ENCODE measurements around the gene MRPS12. TPM values are rescaled to one million over a fixed set of nuclear protein-coding genes. Genes with fewer than 3 reads are reported as not detected.

MRPS12 gene
- total RNA-seq, 1 donor from 2014 or later: 27.7 TPM

GRCh38 chr19:38949580-38950367 is 19.0 kb downstream of the MRPS12 start:
- H3K9me3 Mint-ChIP-seq (ENCODE audit: low read depth): no peaks in the 10 kb centered on the region
- peak; percentile 95 for DNase-seq (ENCODE audit: low spot score)
- H3K27ac Mint-ChIP-seq (ENCODE audit: unreplicated experiment): peak overlapping the region; percentile 66
- peaks cover 25% of the 10 kb centered on the region for H3K4me1 Mint-ChIP-seq (ENCODE audit: low read depth)
- no peaks in the 10 kb centered on the region for H3K27me3 Mint-ChIP-seq (ENCODE audit: low read depth)
- peak overlapping the region; percentile 65 for H3K4me3 Mint-ChIP-seq (ENCODE audit: unreplicated experiment)
- peaks cover 15% of the 10 kb centered on the region for H3K36me3 Mint-ChIP-seq (ENCODE audit: low read depth)
- TF ChIP-seq CTCF (IDR thresholded peaks at IDR 0.05): no peak

- no peaks in the 10 kb centered on the region for H3K27me3 Mint-ChIP-seq (ENCODE audit: low read depth)
- no peaks in the 10 kb centered on the region for H3K9me3 Mint-ChIP-seq (ENCODE audit: low read depth)
- no peak overlapping the region for H3K4me3 Mint-ChIP-seq (ENCODE audit: unreplicated experiment)
- DNase-seq (ENCODE audit: low spot score): no peak
- H3K27ac Mint-ChIP-seq (ENCODE audit: unreplicated experiment): no peak overlapping the region
- no peak for TF ChIP-seq CTCF (IDR thresholded peaks at IDR 0.05)
- peaks cover 13% of the 10 kb centered on the region for H3K36me3 Mint-ChIP-seq (ENCODE audit: low read depth)
- H3K4me1 Mint-ChIP-seq (ENCODE audit: low read depth): peaks cover 25% of the 10 kb centered on the region
Measured at GRCh38 chr19:38951187-38951586, 20.4 kb downstream of the MRPS12 start.

GRCh38 chr19:38952395-38953165 is 21.8 kb downstream of the MRPS12 start:
- Mint-ChIP-seq H3K36me3 (ENCODE audit: low read depth) (peaks cover 10% of the 10 kb centered on the region), H3K27me3 (ENCODE audit: low read depth) (no peaks in the 10 kb centered on the region), H3K4me1 (ENCODE audit: low read depth) (peaks cover 25% of the 10 kb centered on the region), H3K9me3 (ENCODE audit: low read depth) (no peaks in the 10 kb centered on the region), H3K27ac (ENCODE audit: unreplicated experiment) (peak overlapping the region; percentile 83), H3K4me3 (ENCODE audit: unreplicated experiment) (peak overlapping the region; percentile 38)
- peak; percentile 67 for TF ChIP-seq CTCF (IDR thresholded peaks at IDR 0.05)
- no peak for DNase-seq (ENCODE audit: low spot score)

GRCh38 chr19:38953677-38954076 is 22.9 kb downstream of the MRPS12 start:
- Mint-ChIP-seq H3K9me3 (ENCODE audit: low read depth) (no peaks in the 10 kb centered on the region), H3K27me3 (ENCODE audit: low read depth) (no peaks in the 10 kb centered on the region), H3K4me1 (ENCODE audit: low read depth) (peaks cover 25% of the 10 kb centered on the region), H3K36me3 (ENCODE audit: low read depth) (peaks cover 10% of the 10 kb centered on the region), H3K4me3 (ENCODE audit: unreplicated experiment) (no peak overlapping the region), H3K27ac (ENCODE audit: unreplicated experiment) (no peak overlapping the region)
- no peak for DNase-seq (ENCODE audit: low spot score)
- TF ChIP-seq CTCF (IDR thresholded peaks at IDR 0.05): no peak

- H3K9me3 Mint-ChIP-seq (ENCODE audit: low read depth): no peaks in the 10 kb centered on the region
- no peak for DNase-seq (ENCODE audit: low spot score)
- H3K27me3 Mint-ChIP-seq (ENCODE audit: low read depth): no peaks in the 10 kb centered on the region
- H3K36me3 Mint-ChIP-seq (ENCODE audit: low read depth): peaks cover 10% of the 10 kb centered on the region
- no peak overlapping the region for H3K4me3 Mint-ChIP-seq (ENCODE audit: unreplicated experiment)
- H3K4me1 Mint-ChIP-seq (ENCODE audit: low read depth): peaks cover 16% of the 10 kb centered on the region
- TF ChIP-seq CTCF (IDR thresholded peaks at IDR 0.05): no peak
- no peak overlapping the region for H3K27ac Mint-ChIP-seq (ENCODE audit: unreplicated experiment)
Measured at GRCh38 chr19:38956264-38956663, 25.5 kb downstream of the MRPS12 start.

Data from chondrocyte (in vitro differentiated cells).